Measurements from ENCODE around the gene SCRN1. TPM values are rescaled to one million over a fixed set of nuclear protein-coding genes. Genes with fewer than 3 reads are reported as not detected.

Gene SCRN1
- total and polyA plus RNA-seq, 2 of the 13 experiments (the other 11 are each of a cell fraction or from before 2014, with no cell fraction given): 43.2 to 49.8 TPM

- TF ChIP-seq STAT5B (CRISPR knock-in tag; IDR thresholded peaks at IDR 0.05) (no peak), LCORL (IDR thresholded peaks at IDR 0.05) (no peak), LCORL (CRISPR knock-in tag; IDR thresholded peaks at IDR 0.05) (no peak; the same call in 1 of the 2 replicates), ETV6 (CRISPR knock-in tag; conservative IDR thresholded peaks at IDR 0.05) (no peak), THRA (CRISPR knock-in tag; IDR thresholded peaks at IDR 0.05; ENCODE audit: borderline replicate concordance) (peak; percentile 2; the same call in 1 of the 2 replicates), ZNF33A (CRISPR knock-in tag; IDR thresholded peaks at IDR 0.05; ENCODE audit: borderline replicate concordance) (no peak), ZNF432 (CRISPR knock-in tag; IDR thresholded peaks at IDR 0.05; ENCODE audit: borderline replicate concordance) (no peak), SP140L (CRISPR knock-in tag; IDR thresholded peaks at IDR 0.05; ENCODE audit: borderline replicate concordance) (0 out of 2 replicates have a peak, but pooled peaks have one; percentile 48), PHF20 (CRISPR knock-in tag; IDR thresholded peaks at IDR 0.05) (peak; percentile 42; the same call in 1 of the 2 replicates), PRMT3 (CRISPR knock-in tag; IDR thresholded peaks at IDR 0.05; ENCODE audit: borderline replicate concordance, low read depth) (no peak), KMT2A (CRISPR knock-in tag; IDR thresholded peaks at IDR 0.05) (peak; percentile 70; the same call in 1 of the 2 replicates), NR3C1 (CRISPR knock-in tag; IDR thresholded peaks at IDR 0.05) (no peak), ZNF552 (CRISPR knock-in tag; IDR thresholded peaks at IDR 0.05; ENCODE audit: borderline replicate concordance) (no peak), ZNF672 (CRISPR knock-in tag; IDR thresholded peaks at IDR 0.05) (no peak), KDM3A (CRISPR knock-in tag; IDR thresholded peaks at IDR 0.05; ENCODE audit: low read depth) (peak; percentile 42; the same call in 1 of the 2 replicates), ZNF800 (CRISPR knock-in tag; IDR thresholded peaks at IDR 0.05) (0 out of 2 replicates have a peak, but pooled peaks have one; percentile 39), ISL2 (CRISPR knock-in tag; IDR thresholded peaks at IDR 0.05) (peak; percentile 70), POGZ (CRISPR knock-in tag; IDR thresholded peaks at IDR 0.05) (peak; percentile 91), ZNF343 (CRISPR knock-in tag; IDR thresholded peaks at IDR 0.05) (peak; percentile 62; the same call in 1 of the 2 replicates), ISX (CRISPR knock-in tag; conservative IDR thresholded peaks at IDR 0.05) (no peak), HDAC1 (CRISPR knock-in tag; IDR thresholded peaks at IDR 0.05) (peak; percentile 71), KLF6 (CRISPR knock-in tag; IDR thresholded peaks at IDR 0.05) (0 out of 2 replicates have a peak, but pooled peaks have one; percentile 36), SSRP1 (CRISPR knock-in tag; IDR thresholded peaks at IDR 0.05) (no peak)
- TF ChIP-seq, protein P1, sequence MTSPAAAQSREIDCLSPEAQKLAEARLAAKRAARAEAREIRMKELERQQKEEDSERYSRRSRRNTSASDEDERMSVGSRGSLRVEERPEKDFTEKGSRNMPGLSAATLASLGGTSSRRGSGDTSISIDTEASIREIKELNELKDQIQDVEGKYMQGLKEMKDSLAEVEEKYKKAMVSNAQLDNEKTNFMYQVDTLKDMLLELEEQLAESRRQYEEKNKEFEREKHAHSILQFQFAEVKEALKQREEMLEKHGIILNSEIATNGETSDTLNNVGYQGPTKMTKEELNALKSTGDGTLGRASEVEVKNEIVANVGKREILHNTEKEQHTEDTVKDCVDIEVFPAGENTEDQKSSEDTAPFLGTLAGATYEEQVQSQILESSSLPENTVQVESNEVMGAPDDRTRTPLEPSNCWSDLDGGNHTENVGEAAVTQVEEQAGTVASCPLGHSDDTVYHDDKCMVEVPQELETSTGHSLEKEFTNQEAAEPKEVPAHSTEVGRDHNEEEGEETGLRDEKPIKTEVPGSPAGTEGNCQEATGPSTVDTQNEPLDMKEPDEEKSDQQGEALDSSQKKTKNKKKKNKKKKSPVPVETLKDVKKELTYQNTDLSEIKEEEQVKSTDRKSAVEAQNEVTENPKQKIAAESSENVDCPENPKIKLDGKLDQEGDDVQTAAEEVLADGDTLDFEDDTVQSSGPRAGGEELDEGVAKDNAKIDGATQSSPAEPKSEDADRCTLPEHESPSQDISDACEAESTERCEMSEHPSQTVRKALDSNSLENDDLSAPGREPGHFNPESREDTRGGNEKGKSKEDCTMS (CRISPR knock-in tag; conservative IDR thresholded peaks at IDR 0.05): no peak
Observed at GRCh38 chr7:30028216-30028748, 38.7 kb upstream of the SCRN1 start, which contains the start of gene PLEKHA8 (continued).

Measured in HepG2 (cell line).